HG03159 (cell line): ENCODE measurements around the gene ID1.
"Not testable (repeated sequence)": the region's sequence is repeated elsewhere in the genome, so short reads cannot be mapped to it uniquely, and the experiment has no call there.

Source experiments
- ATAC-seq: cut with Tn5 transposase; IDR thresholded peaks from one replicate; pipeline ENCODE4 v1.9.1; 2021; ENCODE audit warnings: mild to moderate bottlenecking, moderate library complexity; ENCODE audit not compliant: unreplicated experiment

Gene ID1

DNA sequence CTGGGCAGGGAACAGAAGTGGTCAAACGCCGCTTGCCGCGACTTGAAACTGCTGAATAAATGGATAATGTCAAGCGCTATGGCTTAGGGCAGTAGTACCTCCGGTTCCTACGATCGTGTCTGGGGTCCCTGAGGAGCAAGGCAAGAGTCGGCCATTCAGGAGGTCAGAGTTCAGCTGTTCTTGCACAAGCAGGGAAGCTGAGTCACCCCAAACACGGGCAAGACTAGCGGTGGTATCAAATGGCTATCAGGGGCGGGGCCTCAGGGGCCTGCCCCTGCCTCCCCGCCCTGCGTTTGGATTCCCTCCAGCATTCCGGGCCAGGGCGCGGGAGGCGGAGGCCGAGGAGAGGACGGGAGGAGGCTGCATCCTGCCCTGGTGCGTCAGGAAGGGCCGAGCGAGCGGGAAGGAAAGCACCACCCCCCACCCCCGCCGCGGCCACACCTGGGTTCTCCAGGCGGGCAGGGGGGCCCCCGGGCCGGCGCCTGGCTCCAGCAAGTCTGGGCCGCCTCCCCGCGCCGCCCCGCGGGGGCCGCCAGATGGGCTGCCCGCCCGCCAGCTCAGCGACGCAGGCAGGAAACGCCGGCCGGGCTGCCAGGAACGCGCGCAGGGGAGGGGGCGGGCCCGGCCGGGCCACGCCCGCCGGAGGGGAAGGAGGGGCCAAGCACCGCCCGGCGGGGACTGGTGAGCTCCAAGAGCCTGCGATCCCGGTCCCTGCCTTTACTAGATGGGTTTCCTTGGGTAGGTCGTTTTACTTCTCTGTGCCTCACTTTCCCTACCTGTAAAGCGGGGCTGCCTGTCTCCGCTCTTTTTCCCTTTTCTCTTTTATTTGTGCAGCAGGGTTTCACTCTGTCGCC is 32.2 kb upstream of the ID1 start:
- peak; percentile 81 for ATAC-seq

DNA sequence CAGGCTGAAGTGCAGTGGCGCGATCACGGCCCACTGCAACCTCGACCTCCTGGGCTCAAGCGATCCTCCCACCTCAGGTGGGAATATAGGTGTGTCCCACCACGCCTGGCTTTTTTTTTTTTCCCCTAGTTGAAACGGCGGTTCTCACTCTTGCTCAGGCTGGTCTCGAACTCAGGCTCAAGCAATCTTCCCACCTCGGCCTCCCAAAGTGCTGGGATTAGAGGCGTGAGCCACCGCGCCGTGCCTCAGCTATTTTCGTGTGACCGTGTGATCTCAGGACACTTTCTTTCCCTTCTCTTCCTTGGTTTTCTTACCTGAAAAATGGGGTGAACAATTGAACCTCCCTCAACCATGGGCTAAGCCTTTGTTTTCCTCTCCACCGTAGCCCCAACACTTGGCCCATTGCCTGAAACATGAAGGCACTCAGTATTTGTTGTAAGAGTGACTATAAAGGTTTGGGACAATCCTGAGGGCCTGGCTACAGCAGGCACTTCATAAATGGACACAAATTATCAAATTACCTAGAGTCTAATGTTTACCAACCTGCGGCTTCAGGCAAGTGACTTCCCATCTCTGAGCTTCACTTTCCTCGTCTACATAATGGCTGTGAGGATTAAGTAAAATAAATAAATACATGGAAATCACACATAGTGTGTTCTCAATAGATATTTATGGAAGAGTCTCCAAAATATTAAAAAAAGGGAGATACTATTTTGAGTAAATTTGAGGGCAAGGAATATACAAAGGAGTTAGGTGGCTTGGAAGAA is 31.4 kb upstream of the ID1 start:
- peak; percentile 20 for ATAC-seq

DNA sequence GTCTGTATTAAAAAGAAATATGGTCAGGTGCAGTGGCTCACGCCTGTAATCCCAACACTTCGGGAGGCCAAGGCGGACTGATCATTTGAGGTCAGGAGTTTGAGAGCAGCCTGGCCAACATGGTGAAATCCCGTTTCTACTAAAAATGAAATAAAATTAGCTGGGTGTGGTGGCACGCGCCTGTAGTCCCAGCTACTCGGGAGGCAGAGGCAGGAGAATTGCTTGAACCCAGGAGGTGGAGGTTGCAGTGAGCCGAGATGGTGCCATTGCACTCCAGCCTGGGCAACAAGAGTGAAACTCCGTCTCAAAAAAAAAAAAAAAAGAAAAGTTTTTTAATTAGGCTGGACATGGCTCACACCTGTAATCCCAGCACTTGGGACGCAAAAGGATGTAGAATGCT is 30.1 kb upstream of the ID1 start:
- not testable (repeated sequence) for ATAC-seq

DNA sequence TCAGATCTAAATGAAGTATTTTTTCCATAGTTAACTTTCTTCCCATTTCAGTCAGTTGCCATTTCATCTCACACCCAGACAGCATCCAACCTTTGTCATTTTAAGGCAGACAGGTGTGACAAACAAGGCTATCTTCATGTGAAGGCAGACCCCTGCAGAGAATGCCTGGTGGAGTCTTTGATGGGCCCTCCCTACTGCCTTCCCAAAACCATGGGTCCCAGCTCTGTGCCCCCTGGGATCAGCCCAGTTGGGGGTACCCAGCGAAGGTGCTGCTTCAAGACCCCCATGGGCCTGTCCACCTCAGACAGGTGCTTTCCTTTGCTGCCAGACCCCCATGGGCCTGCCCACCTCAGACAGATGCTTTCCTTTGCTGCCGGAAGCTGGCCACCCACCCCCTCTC is 28.3 kb upstream of the ID1 start:
- no peak for ATAC-seq

DNA sequence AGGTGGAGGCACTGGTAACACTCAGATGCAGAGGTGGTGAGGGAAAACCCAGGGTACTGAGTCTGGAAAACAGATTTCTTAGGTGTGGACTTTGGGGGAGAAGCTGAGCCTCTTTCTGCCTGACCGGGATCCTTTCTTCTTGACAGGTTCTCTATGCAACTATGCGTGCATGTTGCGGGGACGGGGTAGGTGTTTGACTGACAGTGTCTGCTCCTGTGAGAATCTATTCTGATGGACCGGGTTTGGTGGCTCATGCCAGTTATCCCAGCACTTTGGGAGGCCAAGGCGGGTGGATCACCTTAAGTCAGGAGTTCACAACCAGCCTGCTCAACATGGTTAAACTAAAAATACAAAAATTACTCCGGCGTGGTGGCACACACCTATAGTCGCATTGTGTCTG is 27.9 kb upstream of the ID1 start:
- ATAC-seq = no peak

DNA sequence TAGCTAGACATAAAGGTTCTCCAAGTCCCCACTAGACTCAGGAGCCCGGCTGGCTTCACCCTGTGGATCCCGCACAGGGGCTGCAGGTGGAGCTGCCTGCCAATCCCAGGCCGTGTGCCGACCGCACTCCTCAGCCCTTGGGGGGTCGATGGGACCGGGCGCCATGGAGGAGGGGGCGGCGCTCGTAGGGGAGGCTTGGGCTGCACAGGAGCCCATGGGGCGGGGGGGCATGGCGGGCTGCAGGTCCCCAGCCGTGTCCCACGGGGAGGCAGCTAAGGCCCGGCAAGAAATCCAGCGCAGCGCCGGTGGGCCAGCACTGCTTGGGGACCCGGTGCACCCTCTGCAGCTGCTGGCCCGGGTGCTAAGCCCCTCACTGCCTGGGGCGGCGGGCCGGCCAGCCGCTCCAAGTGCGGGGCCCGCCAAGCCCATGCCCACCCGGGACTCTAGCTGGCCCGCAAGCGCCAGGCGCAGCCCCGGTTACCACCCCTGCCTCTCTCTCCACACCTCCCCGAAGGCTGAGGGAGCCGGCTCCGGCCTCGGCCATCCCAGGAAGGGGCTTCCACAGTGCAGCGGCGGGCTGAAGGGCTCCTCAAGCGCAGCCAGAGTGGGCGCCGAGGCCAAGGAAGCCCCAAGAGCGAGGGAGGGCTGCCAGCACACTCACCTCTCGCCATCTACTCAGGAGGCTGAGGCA is 26.5 kb upstream of the ID1 start:
- no peak for ATAC-seq

DNA sequence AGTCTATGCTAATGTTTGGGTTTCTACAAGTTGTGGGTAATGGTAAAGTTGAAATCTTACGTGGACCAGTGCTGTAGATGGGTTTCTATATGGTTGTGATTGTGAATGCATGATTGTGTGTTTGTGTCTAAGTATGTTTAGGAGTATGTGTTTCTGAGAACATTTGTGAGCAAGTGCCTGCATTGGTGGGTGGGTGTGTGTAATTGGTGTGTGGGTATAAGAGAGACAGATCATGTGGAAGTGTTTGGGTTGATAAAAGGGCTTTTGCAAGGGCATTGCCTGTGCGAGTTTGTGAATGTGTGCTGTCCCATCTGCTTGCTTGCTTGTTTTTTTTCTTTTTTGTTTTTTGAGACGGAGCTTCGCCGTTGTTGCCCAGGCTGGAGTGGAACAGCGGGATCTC is 25.8 kb upstream of the ID1 start:
- no peak for ATAC-seq

DNA sequence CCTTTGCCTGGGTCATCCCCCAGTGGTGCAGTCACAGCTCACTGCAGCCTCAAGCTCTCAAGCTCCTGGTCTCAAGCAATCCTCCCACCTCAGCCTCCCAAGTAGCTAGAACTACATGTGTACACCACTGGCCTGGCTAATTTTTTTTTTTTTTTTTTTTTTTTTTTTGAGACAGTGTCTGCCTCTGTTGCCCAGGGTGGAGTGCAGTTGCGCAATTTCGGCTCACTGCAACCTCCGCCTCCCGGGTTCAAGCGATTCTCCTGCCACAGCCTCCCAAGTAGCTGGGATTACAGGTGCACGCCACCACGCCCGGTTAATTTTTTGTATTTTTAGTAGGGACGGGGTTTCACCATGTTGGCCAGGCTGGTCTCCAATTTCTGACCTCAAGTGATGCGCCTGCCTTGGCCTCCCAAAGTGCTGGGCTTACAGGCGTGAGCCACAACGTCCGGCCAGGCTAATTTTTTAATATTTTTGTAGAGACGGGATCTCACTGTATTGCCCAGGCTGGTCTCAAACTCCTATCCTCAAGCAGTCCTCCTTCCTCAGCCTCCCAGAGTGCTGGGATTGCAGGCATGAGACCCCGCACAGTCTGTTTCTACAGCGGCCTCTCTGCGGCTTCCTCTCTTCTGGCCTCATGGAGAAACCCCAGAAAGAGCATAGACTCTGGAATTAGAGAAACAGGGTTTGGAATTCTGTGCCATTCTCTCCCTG is 25.0 kb upstream of the ID1 start:
- not testable (repeated sequence) for ATAC-seq

DNA sequence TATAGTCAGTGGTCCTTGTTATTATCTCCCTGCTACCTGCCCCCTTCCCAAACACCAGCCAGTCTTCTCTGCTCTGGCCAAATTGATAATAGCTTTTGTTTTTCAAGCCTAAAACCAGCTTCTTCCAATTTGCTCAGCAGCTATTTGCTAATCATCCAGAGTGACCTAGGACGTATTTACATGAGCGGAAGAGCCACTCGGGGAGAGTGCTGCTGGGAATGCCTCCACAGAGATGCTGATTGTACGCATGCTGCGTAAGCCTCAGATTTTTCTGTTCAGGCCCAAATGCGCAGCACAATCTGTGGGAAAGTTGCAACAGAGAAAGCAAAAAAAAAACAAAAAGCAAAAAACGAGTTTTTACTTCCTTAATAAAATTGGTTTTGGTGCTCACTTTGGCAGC is 24.4 kb upstream of the ID1 start:
- ATAC-seq = no peak

DNA sequence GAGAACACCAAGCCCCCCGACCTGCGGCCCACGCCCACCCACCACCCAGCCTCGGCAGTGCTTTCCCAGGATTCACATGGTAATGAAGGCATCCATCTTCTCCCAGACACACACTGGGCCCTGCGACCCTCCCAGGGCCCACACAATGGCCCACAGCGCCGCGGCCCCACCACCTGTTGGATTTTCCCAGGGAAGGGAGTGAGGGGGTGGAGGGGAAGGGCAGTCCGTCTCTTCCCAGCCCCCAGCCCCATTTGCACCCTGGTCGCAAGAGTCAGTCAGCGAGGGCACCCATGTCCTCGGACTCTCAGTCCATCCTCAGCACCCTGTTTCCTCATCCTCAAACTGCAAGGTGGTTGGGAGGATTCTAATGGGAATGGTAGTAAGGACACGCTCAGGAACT is 23.7 kb upstream of the ID1 start:
- no peak for ATAC-seq

DNA sequence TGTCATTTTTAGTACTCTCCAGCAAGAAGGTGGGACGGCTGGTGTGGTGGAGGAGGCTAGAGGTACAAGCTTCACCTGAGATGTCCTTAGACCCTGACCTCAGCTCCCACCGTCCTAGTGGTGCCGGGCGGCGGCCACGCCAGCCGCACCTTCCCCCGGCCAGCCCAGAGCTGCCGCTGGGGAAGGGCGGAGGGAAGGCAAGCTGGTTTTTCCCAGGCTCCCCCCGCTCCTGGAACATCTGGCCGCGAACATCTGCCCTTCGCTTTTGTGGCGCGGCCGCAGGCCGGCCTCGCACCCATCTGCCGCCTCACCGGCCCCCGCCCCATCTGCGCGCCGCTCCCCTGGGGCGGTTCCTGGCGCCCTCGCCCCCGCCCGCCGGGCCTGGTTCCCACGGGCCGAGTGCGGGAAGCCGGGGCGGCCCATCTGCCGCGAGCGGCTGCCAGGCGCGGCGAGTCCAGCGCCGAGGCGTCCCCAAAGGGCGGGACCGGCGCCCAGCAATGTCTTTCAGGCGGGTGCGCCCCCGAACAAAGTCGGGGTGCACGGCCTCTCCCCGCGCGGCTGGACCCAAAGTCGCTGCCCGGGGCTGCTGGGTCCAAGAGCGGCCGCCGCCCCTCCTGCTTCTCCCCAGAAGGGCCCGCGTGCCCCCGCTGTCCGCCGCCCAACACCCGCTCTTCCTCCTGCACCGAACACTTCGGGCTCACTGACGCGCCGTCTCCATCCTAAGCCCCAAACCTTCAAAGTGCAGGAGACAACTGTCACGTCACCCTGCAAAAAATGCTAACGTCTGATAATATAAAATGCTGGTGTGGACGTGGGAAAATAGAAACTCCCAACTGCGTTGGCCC is 17.3 kb upstream of the ID1 start:
- no peak for ATAC-seq

DNA sequence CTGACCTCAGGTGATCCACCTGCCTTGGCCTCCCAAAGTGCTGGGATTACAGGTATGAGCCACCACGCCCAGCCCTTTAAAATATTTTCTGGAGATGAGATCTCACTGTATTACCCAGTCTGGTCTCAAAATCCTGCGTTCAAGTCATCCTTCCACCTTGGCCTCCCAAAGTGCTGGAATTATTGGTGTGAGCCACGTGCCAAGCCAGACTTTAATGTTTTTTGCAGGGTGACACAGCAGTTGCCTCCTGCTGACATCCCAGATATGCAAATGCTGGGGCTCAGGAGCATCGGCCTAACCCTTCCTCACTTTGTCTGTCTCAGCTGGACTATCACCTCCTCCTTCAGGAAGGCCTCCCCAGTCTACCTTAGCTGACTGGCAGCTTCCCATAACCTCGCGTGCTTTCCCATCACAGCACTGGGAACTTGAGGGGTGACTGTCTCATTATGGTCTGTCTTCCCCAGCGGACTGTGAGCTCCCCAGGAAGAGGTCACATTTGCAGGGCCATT is 14.3 kb upstream of the ID1 start:
- ATAC-seq = no peak

DNA sequence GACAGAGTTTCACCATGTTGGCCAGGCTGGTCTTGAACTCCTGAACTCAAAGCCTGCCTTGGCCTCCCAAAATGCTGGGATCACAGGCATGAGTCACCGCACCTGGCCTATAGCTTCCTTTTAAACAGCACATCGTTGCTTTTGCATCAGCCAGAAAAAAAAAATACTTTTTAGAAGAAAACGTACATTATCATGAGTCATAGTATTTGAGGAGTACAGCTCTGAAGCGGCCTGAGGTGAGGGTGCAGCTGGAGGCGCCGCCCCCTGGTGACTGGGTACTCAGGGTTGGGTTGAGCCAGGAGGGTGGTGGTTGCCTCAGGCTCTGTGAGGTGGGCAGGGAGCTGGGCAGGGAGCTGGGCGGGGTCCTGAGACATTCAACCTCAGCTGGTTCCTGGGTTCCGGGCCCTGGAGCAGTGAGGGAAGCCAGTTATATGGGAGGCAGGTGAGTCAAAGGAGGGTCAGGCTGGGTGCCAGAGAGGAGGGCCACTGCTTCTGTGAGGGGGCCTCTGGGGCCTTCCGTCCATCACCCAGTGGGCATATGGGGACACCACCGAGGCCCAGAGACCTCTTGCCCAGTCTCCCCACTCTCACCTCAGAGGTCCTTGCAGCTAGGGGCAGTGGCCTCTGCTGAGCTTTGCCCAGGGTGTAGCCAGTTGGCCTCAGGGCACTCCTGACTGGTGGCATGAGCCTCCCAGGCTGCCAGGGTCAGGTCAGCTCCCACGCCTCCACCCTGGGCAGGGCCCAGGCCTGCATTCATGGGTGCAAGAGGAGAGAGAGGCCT is 11.7 kb upstream of the ID1 start:
- ATAC-seq = no peak

DNA sequence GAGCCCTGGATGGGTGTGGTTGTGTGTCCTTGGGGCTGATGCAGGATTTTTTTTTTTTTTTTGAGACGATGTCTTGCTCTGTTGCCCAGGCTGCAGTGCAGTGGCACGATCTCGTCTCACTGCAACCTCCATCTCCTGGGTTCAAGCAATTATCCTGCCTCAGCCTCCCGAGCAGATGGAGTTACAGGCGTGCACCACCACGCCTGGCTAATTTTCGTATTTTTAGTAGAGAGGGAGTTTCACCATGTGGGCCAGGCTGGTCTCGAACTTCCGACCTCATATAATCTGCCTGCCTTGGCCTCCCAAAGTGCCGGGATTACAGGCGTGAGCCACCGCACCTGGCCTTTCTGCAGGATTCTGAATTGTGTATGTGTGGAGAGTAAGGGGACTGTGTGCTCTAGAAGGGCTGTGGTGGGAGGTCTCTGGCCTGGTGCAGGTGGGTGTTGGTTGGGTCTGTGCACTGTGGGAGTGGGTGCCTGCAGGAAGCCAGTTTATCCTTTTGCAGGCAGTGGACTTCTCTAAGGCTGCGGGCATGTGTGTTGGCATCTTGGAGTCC is 11.0 kb upstream of the ID1 start:
- ATAC-seq = no peak

DNA sequence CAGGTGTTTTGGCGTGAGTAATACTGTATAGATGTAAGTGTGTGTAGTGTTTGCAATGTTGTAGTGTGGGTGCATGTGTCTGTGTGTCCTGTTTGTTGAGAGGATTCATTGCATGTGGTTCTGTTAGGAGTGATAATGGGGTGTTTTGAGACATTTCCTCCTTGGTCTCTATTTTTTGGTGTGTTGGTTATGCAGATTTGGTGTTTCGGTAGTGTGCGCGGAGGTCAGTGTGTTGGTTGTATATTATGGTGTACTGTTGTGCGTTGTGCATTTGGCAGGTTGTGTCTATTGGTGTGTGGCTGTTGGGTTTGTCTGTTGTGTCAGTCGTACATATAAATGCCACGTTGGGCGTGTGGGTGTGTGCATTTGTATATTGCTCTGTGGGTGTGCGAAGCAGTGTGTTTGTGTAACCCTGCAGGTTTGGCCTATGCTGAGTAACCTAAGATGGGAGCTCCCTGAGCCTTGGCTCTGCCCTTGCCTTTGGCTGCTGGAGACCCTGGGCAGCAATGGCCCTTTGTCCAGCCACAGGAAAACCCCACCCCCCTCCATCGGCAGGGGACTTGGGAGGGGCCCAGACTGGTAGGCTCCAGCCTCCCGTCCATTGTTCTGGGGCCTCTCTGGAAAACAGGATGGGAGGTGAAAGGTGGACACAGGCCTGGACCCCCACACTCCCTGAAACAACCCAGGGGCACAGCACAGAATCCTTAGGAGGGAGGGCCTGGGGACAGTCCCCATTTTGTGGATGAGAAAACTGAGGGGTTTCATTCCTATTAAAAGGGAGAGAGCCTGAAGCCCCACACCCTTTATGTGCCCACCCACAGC is 10.3 kb upstream of the ID1 start:
- ATAC-seq = no peak

DNA sequence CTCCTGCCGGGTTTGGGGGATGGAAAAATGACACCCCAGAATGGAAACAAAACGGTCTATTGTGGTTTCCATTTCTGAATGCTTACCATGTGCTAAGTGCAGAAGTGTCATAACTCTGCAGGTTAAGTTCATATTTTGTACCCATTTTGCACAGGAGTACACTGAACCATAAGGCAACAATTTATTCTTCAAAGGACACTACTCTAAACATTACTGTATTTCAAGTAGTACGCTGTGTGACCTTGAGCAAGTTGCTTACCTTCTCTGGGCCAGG is 9.8 kb upstream of the ID1 start:
- no peak for ATAC-seq

DNA sequence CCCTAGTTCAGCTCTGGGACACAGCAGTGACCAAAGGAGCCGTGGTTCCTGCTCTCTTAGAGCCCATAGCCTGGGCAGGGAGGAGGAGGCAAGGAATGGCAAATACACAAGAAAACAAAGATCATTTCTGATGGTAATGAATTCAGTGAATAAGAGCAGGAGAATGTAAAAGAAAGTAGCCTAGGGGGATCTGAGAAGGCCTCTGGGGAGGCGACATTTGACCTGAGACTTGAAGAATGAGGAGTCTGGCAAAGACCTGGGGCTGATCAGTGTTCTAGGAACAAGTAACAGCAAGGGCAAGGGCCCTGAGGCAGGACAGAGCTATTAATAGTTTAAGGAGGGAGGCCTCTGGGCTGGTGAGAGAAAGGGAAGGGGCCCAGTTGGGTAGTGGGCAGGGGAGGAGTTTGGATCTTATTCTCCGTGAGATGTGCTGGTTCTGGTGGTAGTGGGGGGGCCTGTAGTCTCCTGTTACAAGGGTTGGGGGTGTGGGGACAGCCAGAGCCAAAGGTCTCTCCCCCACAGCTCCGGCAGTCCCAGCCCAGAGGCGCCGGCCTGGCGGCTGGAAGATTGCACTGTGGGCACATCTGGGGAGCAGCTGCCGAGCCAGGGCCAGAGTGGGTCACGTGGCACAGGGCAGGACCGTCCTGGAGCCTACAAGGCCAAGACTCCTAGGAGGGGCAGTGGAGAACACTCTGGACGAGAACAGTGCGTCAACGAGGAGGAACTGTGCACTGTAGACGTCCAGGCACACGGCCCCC is 9.3 kb upstream of the ID1 start:
- no peak for ATAC-seq

DNA sequence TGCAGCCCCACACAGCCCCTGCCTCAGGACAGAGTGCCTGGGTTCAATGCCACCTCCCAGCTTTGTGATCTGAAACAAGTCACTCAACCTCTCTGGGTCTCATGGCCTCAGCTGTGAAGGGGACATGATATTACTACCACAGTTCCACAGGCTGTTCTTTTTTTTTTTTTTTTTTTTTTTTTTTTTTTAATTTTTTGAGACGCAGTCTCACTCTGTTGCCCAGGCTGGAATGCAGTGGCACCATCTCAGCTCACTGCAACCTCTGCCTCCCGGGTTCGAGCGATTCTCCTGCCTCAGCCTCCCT is 8.7 kb upstream of the ID1 start:
- ATAC-seq = not testable (repeated sequence)
